ENCODE results near the gene SYCE3.

- TF ChIP-seq, protein P1, sequence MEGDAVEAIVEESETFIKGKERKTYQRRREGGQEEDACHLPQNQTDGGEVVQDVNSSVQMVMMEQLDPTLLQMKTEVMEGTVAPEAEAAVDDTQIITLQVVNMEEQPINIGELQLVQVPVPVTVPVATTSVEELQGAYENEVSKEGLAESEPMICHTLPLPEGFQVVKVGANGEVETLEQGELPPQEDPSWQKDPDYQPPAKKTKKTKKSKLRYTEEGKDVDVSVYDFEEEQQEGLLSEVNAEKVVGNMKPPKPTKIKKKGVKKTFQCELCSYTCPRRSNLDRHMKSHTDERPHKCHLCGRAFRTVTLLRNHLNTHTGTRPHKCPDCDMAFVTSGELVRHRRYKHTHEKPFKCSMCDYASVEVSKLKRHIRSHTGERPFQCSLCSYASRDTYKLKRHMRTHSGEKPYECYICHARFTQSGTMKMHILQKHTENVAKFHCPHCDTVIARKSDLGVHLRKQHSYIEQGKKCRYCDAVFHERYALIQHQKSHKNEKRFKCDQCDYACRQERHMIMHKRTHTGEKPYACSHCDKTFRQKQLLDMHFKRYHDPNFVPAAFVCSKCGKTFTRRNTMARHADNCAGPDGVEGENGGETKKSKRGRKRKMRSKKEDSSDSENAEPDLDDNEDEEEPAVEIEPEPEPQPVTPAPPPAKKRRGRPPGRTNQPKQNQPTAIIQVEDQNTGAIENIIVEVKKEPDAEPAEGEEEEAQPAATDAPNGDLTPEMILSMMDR (conservative IDR thresholded peaks at IDR 0.05; ENCODE audit: low read length), result no peak
- no peak for TF ChIP-seq EZH2phosphoT487 (IDR thresholded peaks at IDR 0.05; ENCODE audit: borderline replicate concordance)
Measured at GRCh38 chr22:50531546-50531961, 31.2 kb downstream of the SYCE3 start.

Data from Loucy (cell line).